KMS-11 (cell line): Measurements from ENCODE around the gene CHTF18.
A peak's percentile ranks its signal among the peaks of the same experiment; 100 is the strongest.

Source experiments
- H2AFZ ChIP-seq: fragments of 200-600 bp; sonication (generic); 2 replicates; pipeline ENCODE4 v1.6.1; 2016; ENCODE audit warnings: antibody characterized with exemption, mixed run types, low read depth
- H3K27ac ChIP-seq: fragments of 200-600 bp; sonication (generic); 2 replicates; pipeline ENCODE4 v1.6.1; 2016; ENCODE audit warnings: mild to moderate bottlenecking, mixed run types
- H3K27me3 ChIP-seq: fragments of 200-600 bp; sonication (generic); 2 replicates; pipeline ENCODE4 v1.6.1; 2017; ENCODE audit warnings: mild to moderate bottlenecking, low read depth, mixed run types, moderate library complexity; ENCODE audit not compliant: insufficient read depth
- H3K36me3 ChIP-seq: fragments of 200-600 bp; sonication (generic); 2 replicates; pipeline ENCODE4 v1.6.1; 2017; ENCODE audit warnings: mild to moderate bottlenecking, mixed run types; ENCODE audit not compliant: insufficient read depth
- H3K4me1 ChIP-seq: fragments of 200-600 bp; sonication (generic); 2 replicates; pipeline ENCODE4 v1.6.1; 2016; ENCODE audit warnings: mild to moderate bottlenecking, low read depth, mixed run types; ENCODE audit not compliant: poor library complexity, severe bottlenecking
- H3K4me2 ChIP-seq: fragments of 200-600 bp; sonication (generic); 2 replicates; pipeline ENCODE4 v1.7.0; 2016; ENCODE audit warnings: mild to moderate bottlenecking, mixed run types
- H3K4me3 ChIP-seq: fragments of 200-600 bp; sonication (generic); IDR thresholded peaks from 2 replicates; pipeline ENCODE4 v1.6.1; 2017; ENCODE audit warnings: low read depth, low read length, mixed read lengths; ENCODE audit not compliant: insufficient read depth
- H3K79me2 ChIP-seq: fragments of 200-600 bp; sonication (generic); 2 replicates; pipeline ENCODE4 v1.6.1; 2016; ENCODE audit warnings: low read depth, mixed run types; ENCODE audit not compliant: insufficient read depth
- H3K9ac ChIP-seq: fragments of 200-600 bp; sonication (generic); 2 replicates; pipeline ENCODE4 v1.6.1; 2016; ENCODE audit warnings: mild to moderate bottlenecking, mixed run types
- H4K20me1 ChIP-seq: fragments of 200-600 bp; sonication (generic); 2 replicates; pipeline ENCODE4 v1.6.1; 2016; ENCODE audit warnings: mild to moderate bottlenecking, mixed run types; ENCODE audit not compliant: insufficient read depth
- CTCF ChIP-seq: fragments of 200-600 bp; sonication (generic); conservative IDR thresholded peaks from 2 replicates; pipeline ENCODE4 v1.6.1; 2017; ENCODE audit warnings: low read depth, mild to moderate bottlenecking, antibody characterized with exemption, low read length, moderate library complexity, mixed read lengths

Gene CHTF18

GRCh38 chr16:788399-789126, at the start of gene CHTF18:
CHTF18 (plus strand) TSS chr16:788620; CDS start chr16:788685, 65 bp downstream.
- Histone ChIP-seq H3K4me2 (peak within 1 kb of the TSS; percentile 93), H3K4me1 (peaks cover 10% of the 10 kb centered on the region), H4K20me1 (no peaks in the 10 kb centered on the region), H3K36me3 (no peaks in the 10 kb centered on the region), H3K27ac (no peak within 1 kb of the TSS), H2AFZ (peak within 1 kb of the TSS; percentile 97), H3K27me3 (peaks cover 6% of the 10 kb centered on the region; the same call in 1 of the 2 replicates), H3K79me2 (peaks cover 16% of the 10 kb centered on the region; the same call in 1 of the 2 replicates), H3K9ac (peak within 1 kb of the TSS; percentile 68), H3K4me3 (no peak within 1 kb of the TSS)
- no peak for TF ChIP-seq CTCF

GRCh38 chr16:739560-740458, 48.6 kb upstream of the CHTF18 start:
- Histone ChIP-seq H3K9ac (peak overlapping the region; percentile 82), H3K36me3 (no peaks in the 10 kb centered on the region), H3K27me3 (peaks cover 34% of the 10 kb centered on the region), H3K4me3 (peak overlapping the region; percentile 45), H3K27ac (no peak overlapping the region), H3K4me2 (peak overlapping the region; percentile 99), H3K4me1 (peaks cover 41% of the 10 kb centered on the region), H2AFZ (peak overlapping the region; percentile 74; the same call in 1 of the 2 replicates), H4K20me1 (no peaks in the 10 kb centered on the region), H3K79me2 (peaks cover 10% of the 10 kb centered on the region; the same call in 1 of the 2 replicates)
- TF ChIP-seq CTCF: no peak

- Histone ChIP-seq H3K36me3 (no peaks in the 10 kb centered on the region), H2AFZ (peak overlapping the region; percentile 74), H3K4me3 (peak overlapping the region; percentile 45), H3K9ac (peak overlapping the region; percentile 82), H3K27me3 (peaks cover 40% of the 10 kb centered on the region), H3K27ac (no peak overlapping the region; the same call in 1 of the 2 replicates), H3K4me1 (peaks cover 35% of the 10 kb centered on the region), H3K4me2 (peak overlapping the region; percentile 99), H3K79me2 (peaks cover 10% of the 10 kb centered on the region; the same call in 1 of the 2 replicates), H4K20me1 (no peaks in the 10 kb centered on the region)
- no peak for TF ChIP-seq CTCF
Observed at GRCh38 chr16:740459-740763, 48.0 kb upstream of the CHTF18 start.

- Histone ChIP-seq H3K36me3 (no peaks in the 10 kb centered on the region), H3K4me1 (peaks cover 30% of the 10 kb centered on the region), H3K4me3 (peak within 1 kb of the TSS; percentile 45), H4K20me1 (no peaks in the 10 kb centered on the region), H2AFZ (peak within 1 kb of the TSS; percentile 74), H3K9ac (peak within 1 kb of the TSS; percentile 82), H3K79me2 (peaks cover 10% of the 10 kb centered on the region; the same call in 1 of the 2 replicates), H3K27me3 (peaks cover 45% of the 10 kb centered on the region), H3K4me2 (peak within 1 kb of the TSS; percentile 99), H3K27ac (no peak within 1 kb of the TSS; the same call in 1 of the 2 replicates)
- TF ChIP-seq CTCF: peak; percentile 76
Observed at GRCh38 chr16:740764-741505, 47.5 kb upstream of the CHTF18 start, which contains the start of gene CIAO3. CIAO3 (minus strand) TSS chr16:740997; CDS start chr16:740985, 12 bp downstream.
